ENCODE results near the gene HOXC5.

HOXC5 gene

DNA sequence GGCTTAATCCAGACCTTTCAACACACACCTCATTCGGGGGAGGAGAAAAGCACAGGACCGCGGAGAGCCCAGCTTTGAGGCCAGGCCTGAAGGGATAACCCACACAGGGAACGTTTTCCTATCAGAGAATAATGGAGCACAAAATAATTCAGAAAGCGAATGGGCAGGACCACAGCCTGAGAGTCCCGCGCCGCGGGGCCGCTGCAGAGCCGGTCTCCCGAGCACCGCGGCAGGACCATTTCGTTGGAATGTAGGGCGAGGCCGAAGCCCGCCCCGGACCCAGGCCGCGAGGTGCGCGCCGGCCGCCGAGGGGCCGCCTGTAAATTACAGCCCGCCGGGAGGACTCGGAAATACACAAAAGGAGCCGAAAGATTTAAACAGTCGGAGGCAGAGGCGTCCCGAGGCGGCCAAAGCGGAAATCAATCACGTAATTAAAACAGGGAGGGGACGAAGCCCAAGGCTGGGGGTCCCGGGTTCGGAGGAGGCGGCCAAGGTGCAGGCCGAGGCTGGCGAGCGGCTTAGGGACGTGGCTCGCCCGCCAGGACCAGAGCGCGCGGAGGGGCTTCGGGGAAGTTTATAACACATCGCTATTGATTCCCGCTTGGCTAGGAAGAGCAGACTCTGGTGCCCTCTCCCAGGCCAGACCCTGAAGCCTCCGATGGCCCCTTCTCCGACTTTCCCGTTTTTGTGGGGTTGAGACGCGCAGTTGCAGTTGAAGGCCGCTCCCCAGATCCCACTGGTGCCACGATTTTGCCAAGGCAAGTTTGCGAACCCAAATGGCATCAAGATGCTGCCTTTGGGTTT lies 14.5 kb downstream of the HOXC5 start:
- Histone ChIP-seq H3K4me3 (ENCODE audit: low read length) (no peak overlapping the region), H3K36me3 (ENCODE audit: control insufficient read depth, insufficient read depth, low read length) (no peaks in the 10 kb centered on the region), H3K9me3 (ENCODE audit: control insufficient read depth, low read length) (no peaks in the 10 kb centered on the region), H3K4me1 (ENCODE audit: control insufficient read depth, insufficient read depth, low read length) (peaks cover 11% of the 10 kb centered on the region), H3K27me3 (ENCODE audit: control insufficient read depth, insufficient read depth, low read length) (peaks cover 67% of the 10 kb centered on the region), H3K9ac (ENCODE audit: low read length) (no peak overlapping the region)

DNA sequence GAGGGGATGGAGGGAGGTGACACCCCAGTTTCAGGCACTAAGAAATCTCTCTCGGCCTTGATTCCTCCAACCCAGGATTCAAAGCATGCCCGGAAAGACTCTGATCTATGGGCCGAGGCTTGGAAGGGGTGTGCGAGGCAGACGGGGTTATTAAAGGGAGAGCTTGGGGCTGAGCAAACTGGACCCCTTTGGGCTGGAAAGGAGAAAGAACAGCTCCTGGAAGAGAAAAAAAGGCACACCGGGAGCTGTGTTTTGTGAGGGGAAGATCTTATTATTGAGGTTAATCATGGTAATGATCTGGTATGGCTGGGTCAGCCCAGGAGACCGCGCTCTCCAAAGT lies 15.1 kb downstream of the HOXC5 start:
- Histone ChIP-seq H3K4me1 (ENCODE audit: control insufficient read depth, insufficient read depth, low read length) (peaks cover 15% of the 10 kb centered on the region), H3K36me3 (ENCODE audit: control insufficient read depth, insufficient read depth, low read length) (no peaks in the 10 kb centered on the region), H3K9ac (ENCODE audit: low read length) (no peak overlapping the region), H3K4me3 (ENCODE audit: low read length) (no peak overlapping the region), H3K27me3 (ENCODE audit: control insufficient read depth, insufficient read depth, low read length) (peaks cover 68% of the 10 kb centered on the region), H3K9me3 (ENCODE audit: control insufficient read depth, low read length) (no peaks in the 10 kb centered on the region)

GRCh38 chr12:54048406-54049093 lies 15.7 kb downstream of the HOXC5 start:
- H3K4me1 ChIP-seq (ENCODE audit: control insufficient read depth, insufficient read depth, low read length): peaks cover 20% of the 10 kb centered on the region
- peaks cover 70% of the 10 kb centered on the region for H3K27me3 ChIP-seq (ENCODE audit: control insufficient read depth, insufficient read depth, low read length)

GRCh38 chr12:54049108-54049507 lies 16.3 kb downstream of the HOXC5 start:
- peaks cover 73% of the 10 kb centered on the region for H3K27me3 ChIP-seq (ENCODE audit: control insufficient read depth, insufficient read depth, low read length)
- no peak overlapping the region for H3K9ac ChIP-seq (ENCODE audit: low read length)
- no peaks in the 10 kb centered on the region for H3K36me3 ChIP-seq (ENCODE audit: control insufficient read depth, insufficient read depth, low read length)
- peaks cover 20% of the 10 kb centered on the region for H3K4me1 ChIP-seq (ENCODE audit: control insufficient read depth, insufficient read depth, low read length)
- no peaks in the 10 kb centered on the region for H3K9me3 ChIP-seq (ENCODE audit: control insufficient read depth, low read length)
- H3K4me3 ChIP-seq (ENCODE audit: low read length): no peak overlapping the region

More at GRCh38 chr12:54048406-54049093, 15.7 kb downstream of the HOXC5 start:
- H3K36me3 ChIP-seq (ENCODE audit: control insufficient read depth, insufficient read depth, low read length): no peaks in the 10 kb centered on the region
- H3K9ac ChIP-seq (ENCODE audit: low read length): no peak overlapping the region
- H3K9me3 ChIP-seq (ENCODE audit: control insufficient read depth, low read length): no peaks in the 10 kb centered on the region
- H3K4me3 ChIP-seq (ENCODE audit: low read length): no peak overlapping the region

DNA sequence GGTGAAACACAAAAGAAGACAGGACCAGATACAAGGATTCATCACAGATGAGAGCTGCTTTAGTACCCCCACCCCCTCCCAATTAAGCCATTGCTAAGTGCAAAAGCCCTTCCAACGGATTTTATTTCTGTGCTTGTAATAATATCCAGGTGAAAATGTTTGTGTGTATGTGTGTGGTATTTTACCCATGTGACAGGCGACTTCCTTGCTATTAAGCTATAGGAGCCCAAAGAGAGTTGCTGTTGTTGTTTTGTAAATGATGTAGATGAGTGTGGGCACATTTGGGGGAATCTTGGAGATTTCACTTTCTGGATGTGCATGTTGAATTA lies 17.6 kb downstream of the HOXC5 start:
- Histone ChIP-seq H3K9ac (ENCODE audit: low read length) (no peak overlapping the region), H3K4me1 (ENCODE audit: control insufficient read depth, insufficient read depth, low read length) (peaks cover 20% of the 10 kb centered on the region), H3K27me3 (ENCODE audit: control insufficient read depth, insufficient read depth, low read length) (peaks cover 68% of the 10 kb centered on the region), H3K36me3 (ENCODE audit: control insufficient read depth, insufficient read depth, low read length) (no peaks in the 10 kb centered on the region), H3K4me3 (ENCODE audit: low read length) (no peak overlapping the region), H3K9me3 (ENCODE audit: control insufficient read depth, low read length) (no peaks in the 10 kb centered on the region)

DNA sequence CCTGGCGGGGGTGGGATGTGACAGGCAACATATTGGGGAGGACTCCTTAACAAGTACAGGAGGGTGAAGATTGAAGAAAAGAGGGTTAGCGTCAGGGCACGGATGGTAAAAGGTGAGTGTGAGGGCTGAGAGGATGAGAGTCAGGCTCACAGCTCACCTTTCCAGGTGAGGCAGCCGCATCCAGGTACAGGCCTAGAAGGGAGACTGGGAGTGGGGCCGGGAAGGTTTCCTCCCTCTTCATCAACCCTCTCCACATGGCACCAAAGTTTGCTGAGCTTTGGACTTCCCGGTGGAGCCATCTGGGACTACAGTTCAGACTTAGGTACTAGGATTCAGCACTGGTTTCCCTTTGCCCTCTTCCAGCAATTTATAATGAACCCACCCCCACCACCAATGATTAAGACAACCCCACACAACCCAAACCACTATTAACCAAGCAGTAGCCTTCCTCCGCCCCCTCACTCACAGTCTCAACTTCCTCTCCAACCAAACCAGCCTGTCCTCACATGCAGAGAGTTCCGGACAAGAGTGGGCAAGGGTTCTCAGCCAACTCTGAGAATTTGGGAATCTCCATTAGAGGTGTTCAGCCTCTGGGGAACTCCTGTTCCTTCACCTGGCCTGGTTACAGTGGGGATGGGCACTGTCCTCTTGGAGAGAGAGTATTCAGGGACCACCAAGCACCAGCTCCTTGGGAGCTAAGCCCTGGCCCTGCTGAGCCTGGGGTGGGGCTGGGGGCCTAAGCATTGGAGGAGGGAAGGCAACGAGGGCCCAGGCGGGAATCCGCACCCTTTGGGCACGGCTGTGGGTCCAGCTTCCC lies 18.4 kb downstream of the HOXC5 start:
- Histone ChIP-seq H3K4me3 (ENCODE audit: low read length) (no peak overlapping the region), H3K9me3 (ENCODE audit: control insufficient read depth, low read length) (no peaks in the 10 kb centered on the region), H3K27me3 (ENCODE audit: control insufficient read depth, insufficient read depth, low read length) (peaks cover 60% of the 10 kb centered on the region), H3K4me1 (ENCODE audit: control insufficient read depth, insufficient read depth, low read length) (peaks cover 20% of the 10 kb centered on the region), H3K9ac (ENCODE audit: low read length) (no peak overlapping the region), H3K36me3 (ENCODE audit: control insufficient read depth, insufficient read depth, low read length) (no peaks in the 10 kb centered on the region)

GRCh38 chr12:54051874-54052437 lies 19.1 kb downstream of the HOXC5 start:
- no peaks in the 10 kb centered on the region for H3K36me3 ChIP-seq (ENCODE audit: control insufficient read depth, insufficient read depth, low read length)
- no peak overlapping the region for H3K9ac ChIP-seq (ENCODE audit: low read length)
- H3K9me3 ChIP-seq (ENCODE audit: control insufficient read depth, low read length): no peaks in the 10 kb centered on the region
- H3K27me3 ChIP-seq (ENCODE audit: control insufficient read depth, insufficient read depth, low read length): peaks cover 53% of the 10 kb centered on the region
- no peak overlapping the region for H3K4me3 ChIP-seq (ENCODE audit: low read length)
- H3K4me1 ChIP-seq (ENCODE audit: control insufficient read depth, insufficient read depth, low read length): peaks cover 13% of the 10 kb centered on the region

- no peak overlapping the region for H3K4me3 ChIP-seq (ENCODE audit: low read length)
- H3K36me3 ChIP-seq (ENCODE audit: control insufficient read depth, insufficient read depth, low read length): no peaks in the 10 kb centered on the region
- peaks cover 47% of the 10 kb centered on the region for H3K27me3 ChIP-seq (ENCODE audit: control insufficient read depth, insufficient read depth, low read length)
- peaks cover 9% of the 10 kb centered on the region for H3K4me1 ChIP-seq (ENCODE audit: control insufficient read depth, insufficient read depth, low read length)
- H3K9me3 ChIP-seq (ENCODE audit: control insufficient read depth, low read length): no peaks in the 10 kb centered on the region
- peak overlapping the region; percentile 87 for H3K9ac ChIP-seq (ENCODE audit: low read length)
Observed at GRCh38 chr12:54052438-54053002, 19.7 kb downstream of the HOXC5 start.

GRCh38 chr12:54053003-54053750 lies 20.3 kb downstream of the HOXC5 start:
- peaks cover 9% of the 10 kb centered on the region for H3K4me1 ChIP-seq (ENCODE audit: control insufficient read depth, insufficient read depth, low read length)
- H3K36me3 ChIP-seq (ENCODE audit: control insufficient read depth, insufficient read depth, low read length): no peaks in the 10 kb centered on the region
- H3K27me3 ChIP-seq (ENCODE audit: control insufficient read depth, insufficient read depth, low read length): peaks cover 40% of the 10 kb centered on the region
- H3K9ac ChIP-seq (ENCODE audit: low read length): peak overlapping the region; percentile 87
- H3K4me3 ChIP-seq (ENCODE audit: low read length): peak overlapping the region; percentile 45
- no peaks in the 10 kb centered on the region for H3K9me3 ChIP-seq (ENCODE audit: control insufficient read depth, low read length)

DNA sequence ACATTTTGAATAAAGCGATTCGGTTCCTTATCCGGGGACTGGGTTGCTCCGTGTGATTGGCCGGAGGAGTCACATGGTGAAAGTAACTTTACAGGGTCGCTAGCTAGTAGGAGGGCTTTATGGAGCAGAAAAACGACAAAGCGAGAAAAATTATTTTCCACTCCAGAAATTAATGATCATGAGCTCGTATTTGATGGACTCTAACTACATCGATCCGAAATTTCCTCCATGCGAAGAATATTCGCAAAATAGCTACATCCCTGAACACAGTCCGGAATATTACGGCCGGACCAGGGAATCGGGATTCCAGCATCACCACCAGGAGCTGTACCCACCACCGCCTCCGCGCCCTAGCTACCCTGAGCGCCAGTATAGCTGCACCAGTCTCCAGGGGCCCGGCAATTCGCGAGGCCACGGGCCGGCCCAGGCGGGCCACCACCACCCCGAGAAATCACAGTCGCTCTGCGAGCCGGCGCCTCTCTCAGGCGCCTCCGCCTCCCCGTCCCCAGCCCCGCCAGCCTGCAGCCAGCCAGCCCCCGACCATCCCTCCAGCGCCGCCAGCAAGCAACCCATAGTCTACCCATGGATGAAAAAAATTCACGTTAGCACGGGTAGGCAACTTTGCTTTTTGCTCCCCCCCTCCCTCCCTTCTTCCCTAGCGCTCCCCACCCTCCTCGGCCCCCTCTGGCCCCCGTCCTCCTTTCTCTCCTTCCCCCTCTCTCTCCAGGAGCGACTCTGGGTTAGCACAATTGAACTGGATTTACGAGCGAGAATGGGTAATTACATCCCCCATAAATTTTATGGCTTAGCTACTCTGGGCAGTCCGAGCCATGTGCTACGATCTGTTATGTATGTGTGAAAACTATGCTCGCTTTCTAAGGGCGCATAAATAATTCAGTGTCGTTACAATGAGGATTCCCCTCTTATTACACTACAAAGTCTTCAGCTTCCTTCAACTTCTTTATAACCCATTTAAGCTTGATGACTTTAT lies 21.2 kb downstream of the HOXC5 start, which contains the start of gene HOXC4:
Gene HOXC4 (plus strand): TSS at position 85 of the 991 bp plus-strand sequence. CDS start 88 bp downstream, at position 173.
- peak within 1 kb of the TSS; percentile 45 for H3K4me3 ChIP-seq (ENCODE audit: low read length)
- peaks cover 32% of the 10 kb centered on the region for H3K27me3 ChIP-seq (ENCODE audit: control insufficient read depth, insufficient read depth, low read length)
- H3K4me1 ChIP-seq (ENCODE audit: control insufficient read depth, insufficient read depth, low read length): peaks cover 9% of the 10 kb centered on the region
- no peaks in the 10 kb centered on the region for H3K9me3 ChIP-seq (ENCODE audit: control insufficient read depth, low read length)
- H3K9ac ChIP-seq (ENCODE audit: low read length): peak within 1 kb of the TSS; percentile 87
- H3K36me3 ChIP-seq (ENCODE audit: control insufficient read depth, insufficient read depth, low read length): no peaks in the 10 kb centered on the region

Measured in mucosa of stomach (tissue), 1 donor.